Effector CD8-positive, alpha-beta T cell (primary cell): Measurements from ENCODE around the gene PRPF4.

ENCODE experiments used
- DNase-seq: peaks from one replicate; lab custom pipeline; 2025; lab: John Stamatoyannopoulos, UW

PRPF4 gene

GRCh38 chr9:113311961-113312360, 36.5 kb downstream of the PRPF4 start:
- DNase-seq: no peak

- DNase-seq: no peak
Measured at GRCh38 chr9:113313261-113313660, 37.8 kb downstream of the PRPF4 start.

- DNase-seq: no peak
Measured at GRCh38 chr9:113315231-113315630, 39.8 kb downstream of the PRPF4 start.

GRCh38 chr9:113316030-113316429, 40.6 kb downstream of the PRPF4 start:
- no peak for DNase-seq

- DNase-seq: no peak
Measured at GRCh38 chr9:113317777-113318176, 42.3 kb downstream of the PRPF4 start.

GRCh38 chr9:113319054-113319453, 43.6 kb downstream of the PRPF4 start:
- DNase-seq: no peak

GRCh38 chr9:113320051-113320450, 44.6 kb downstream of the PRPF4 start:
- DNase-seq: no peak

GRCh38 chr9:113322671-113323070, 47.2 kb downstream of the PRPF4 start:
- DNase-seq: no peak

- DNase-seq: no peak
Measured at GRCh38 chr9:113326230-113326629, 50.8 kb downstream of the PRPF4 start.

- no peak for DNase-seq
Measured at GRCh38 chr9:113328045-113328782, 52.8 kb downstream of the PRPF4 start.

- DNase-seq: no peak
Measured at GRCh38 chr9:113331780-113332179, 56.3 kb downstream of the PRPF4 start.

- DNase-seq: no peak
Measured at GRCh38 chr9:113337714-113338113, 62.3 kb downstream of the PRPF4 start.

- peak; percentile 57 for DNase-seq
Measured at GRCh38 chr9:113340011-113340699, 64.7 kb downstream of the PRPF4 start, which contains the start of gene WDR31. TSS of gene WDR31 (minus strand) at chr9:113340275. CDS start at chr9:113332022, 8,253 bp downstream.

- no peak for DNase-seq
Measured at GRCh38 chr9:113341712-113342410, 66.4 kb downstream of the PRPF4 start.
